ENCODE data around the gene GPR17.

The GPR17 gene

DNA sequence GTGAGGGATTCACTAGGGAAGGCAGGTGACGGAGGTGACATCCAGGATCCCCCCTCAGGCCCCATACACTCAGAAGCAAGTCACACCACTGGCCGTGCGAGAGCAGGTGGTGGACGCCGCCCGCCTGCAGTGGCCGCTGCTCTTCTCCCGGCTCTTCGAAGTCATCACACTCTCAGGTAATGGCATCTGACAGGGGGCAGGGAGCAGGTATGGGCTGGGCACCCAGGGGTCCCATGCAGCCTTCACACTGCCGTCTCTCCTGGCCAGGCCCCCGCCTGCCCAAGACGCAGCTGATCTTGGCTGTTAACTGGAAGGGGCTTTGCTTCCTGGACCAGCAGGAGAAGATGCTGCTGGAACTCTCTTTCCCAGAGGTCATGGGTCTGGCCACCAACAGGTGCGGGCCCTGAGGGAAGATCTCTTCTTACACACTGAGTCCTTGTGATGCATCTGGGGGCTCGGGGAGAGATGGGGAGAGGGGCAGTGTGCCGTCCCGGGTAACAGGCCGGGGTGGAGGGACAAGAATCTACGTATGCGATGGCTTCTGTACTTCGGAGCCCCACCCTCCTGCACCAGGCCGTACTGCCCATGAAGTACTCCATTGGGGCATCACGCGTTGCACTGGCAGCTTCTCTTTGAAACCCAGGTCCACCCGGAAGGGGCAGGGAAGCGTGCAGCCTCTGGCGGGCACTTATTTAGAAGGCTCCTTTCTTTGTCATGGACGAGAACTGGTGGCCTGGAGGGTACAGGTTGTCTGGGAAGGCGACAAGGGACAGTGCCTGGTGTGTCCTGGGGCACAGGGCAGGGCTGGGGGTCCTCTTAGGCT, 18.8 kb upstream of the GPR17 start:
- Histone ChIP-seq H3K9me3 (ENCODE audit: insufficient read depth, low read depth, low read length) (no peaks in the 10 kb centered on the region), H3K27me3 (ENCODE audit: insufficient read depth, low read length) (no peaks in the 10 kb centered on the region)

DNA sequence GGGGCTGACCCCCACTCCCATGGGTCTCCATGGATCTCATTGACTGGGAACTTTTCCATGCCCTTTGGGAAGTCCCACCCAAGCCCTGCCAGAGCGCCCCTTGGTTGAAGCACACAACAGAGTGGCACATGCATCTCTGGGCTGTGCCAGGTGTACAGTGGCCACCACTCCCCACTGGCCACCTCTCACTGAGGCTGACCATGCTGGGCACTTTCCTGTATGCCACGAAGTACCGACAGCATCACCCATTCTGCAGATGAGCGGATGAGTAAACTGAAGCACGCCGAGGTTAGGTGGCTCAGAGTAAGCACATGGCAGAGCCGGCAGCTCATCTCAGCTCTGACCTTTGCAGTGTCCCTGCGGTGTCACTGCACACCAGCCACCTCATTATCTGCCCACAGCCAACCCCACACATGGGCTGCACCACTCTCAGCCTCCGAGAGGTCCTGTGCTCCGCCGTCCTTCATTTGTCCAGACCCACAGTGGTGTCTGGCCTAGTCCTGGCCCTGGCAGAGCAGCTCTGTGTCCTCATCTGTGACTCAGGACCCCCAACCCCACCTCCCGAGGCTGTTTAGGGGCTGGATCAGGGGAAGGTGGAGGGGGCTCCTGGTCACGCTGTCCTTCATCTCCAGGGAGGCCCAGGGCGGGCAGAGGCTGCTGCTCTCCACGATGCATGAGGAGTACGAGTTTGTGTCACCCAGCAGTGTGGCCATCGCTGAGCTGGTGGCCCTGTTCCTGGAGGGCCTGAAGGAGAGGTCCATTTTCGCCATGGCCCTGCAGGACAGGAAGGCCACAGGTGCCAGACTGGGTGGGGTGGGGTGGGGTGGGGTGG, 18.0 kb upstream of the GPR17 start:
- H3K36me3 ChIP-seq (ENCODE audit: insufficient read depth, low read length), result no peaks in the 10 kb centered on the region
- H3K9ac ChIP-seq (ENCODE audit: low read depth, low read length), result no peak overlapping the region
- H3K4me1 ChIP-seq (ENCODE audit: insufficient read depth, low read length), result no peaks in the 10 kb centered on the region
- no peaks in the 10 kb centered on the region for H3K9me3 ChIP-seq (ENCODE audit: insufficient read depth, low read depth, low read length)
- H3K4me3 ChIP-seq (ENCODE audit: low read length), result no peak overlapping the region
- WGBS, result 94% methylated on average over 18 of the region's 18 CpGs
- H3K27ac ChIP-seq (ENCODE audit: low read depth, low read length), result no peak overlapping the region
- H3K27me3 ChIP-seq (ENCODE audit: insufficient read depth, low read length), result no peaks in the 10 kb centered on the region

More for the DNA sequence above, 18.8 kb upstream of the GPR17 start:
- no peak overlapping the region for H3K4me3 ChIP-seq (ENCODE audit: low read length)
- H3K27ac ChIP-seq (ENCODE audit: low read depth, low read length), result no peak overlapping the region
- no peaks in the 10 kb centered on the region for H3K36me3 ChIP-seq (ENCODE audit: insufficient read depth, low read length)
- no peaks in the 10 kb centered on the region for H3K4me1 ChIP-seq (ENCODE audit: insufficient read depth, low read length)
- WGBS, result 93% methylated on average over 28 of the region's 28 CpGs
- no peak overlapping the region for H3K9ac ChIP-seq (ENCODE audit: low read depth, low read length)

DNA sequence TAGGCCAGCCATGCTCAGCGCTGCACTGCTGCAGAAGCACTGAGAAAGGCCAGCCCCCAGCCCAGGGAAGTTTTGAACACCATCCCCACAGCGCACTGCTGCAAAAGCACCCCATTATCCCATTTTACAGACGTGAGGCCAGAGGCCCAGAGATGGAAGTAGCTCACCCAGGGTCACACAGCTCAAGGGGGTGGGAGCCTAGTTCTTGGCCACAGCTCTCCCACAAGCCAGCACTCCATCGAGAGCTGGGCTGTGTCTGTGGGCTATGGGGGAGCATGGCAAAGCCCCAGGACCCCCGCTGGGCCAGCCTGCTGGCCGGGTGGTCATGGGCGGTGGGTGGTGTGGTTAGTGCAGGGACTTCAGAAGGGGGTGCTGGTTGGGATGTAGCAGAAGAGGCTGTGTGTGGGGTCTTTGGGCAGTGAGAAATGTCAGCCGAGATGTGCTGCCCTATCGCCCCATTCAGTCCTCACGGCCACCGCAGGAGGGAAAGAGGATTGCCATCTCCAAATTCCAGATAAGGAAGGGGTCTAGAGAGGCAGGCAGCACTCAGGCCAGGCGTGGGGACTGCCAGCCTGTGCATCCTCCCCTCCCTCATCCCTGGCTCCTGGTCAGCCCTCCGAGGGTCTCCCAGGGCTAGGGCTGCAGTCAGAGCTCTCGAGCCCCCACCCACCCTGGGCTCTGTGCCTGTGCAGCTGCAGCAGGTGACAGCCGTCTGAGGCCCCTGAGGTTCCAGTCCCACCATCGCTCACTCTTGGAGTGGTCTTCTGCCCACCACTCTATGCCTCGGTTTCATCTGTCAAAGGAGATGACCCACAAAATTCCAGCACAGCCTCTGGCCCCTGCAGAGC, 17.0 kb upstream of the GPR17 start:
- no peaks in the 10 kb centered on the region for H3K4me1 ChIP-seq (ENCODE audit: insufficient read depth, low read length)
- no peak overlapping the region for H3K4me3 ChIP-seq (ENCODE audit: low read length)
- H3K27ac ChIP-seq (ENCODE audit: low read depth, low read length), result no peak overlapping the region
- no peaks in the 10 kb centered on the region for H3K36me3 ChIP-seq (ENCODE audit: insufficient read depth, low read length)
- H3K9ac ChIP-seq (ENCODE audit: low read depth, low read length), result no peak overlapping the region
- WGBS, result 88% methylated on average over 17 of the region's 17 CpGs
- no peaks in the 10 kb centered on the region for H3K9me3 ChIP-seq (ENCODE audit: insufficient read depth, low read depth, low read length)
- no peaks in the 10 kb centered on the region for H3K27me3 ChIP-seq (ENCODE audit: insufficient read depth, low read length)

DNA sequence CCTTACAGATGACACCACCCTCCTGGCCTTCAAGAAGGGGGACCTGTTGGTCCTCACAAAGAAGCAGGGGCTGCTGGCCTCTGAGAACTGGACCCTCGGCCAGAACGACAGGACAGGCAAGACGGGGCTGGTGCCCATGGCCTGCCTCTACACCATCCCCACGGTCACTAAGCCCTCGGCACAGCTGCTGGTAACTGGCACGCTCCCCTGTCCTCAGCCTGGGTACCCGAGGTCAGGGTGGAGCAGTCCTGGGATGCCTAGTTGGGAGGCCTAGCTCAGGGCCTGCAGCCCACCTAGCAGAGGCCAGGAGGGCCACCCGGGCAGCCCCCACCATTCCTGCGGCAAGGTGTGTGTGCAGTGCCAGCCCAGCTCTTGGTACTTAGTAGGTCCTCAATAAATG, 16.3 kb upstream of the GPR17 start:
- Histone ChIP-seq H3K36me3 (ENCODE audit: insufficient read depth, low read length) (no peaks in the 10 kb centered on the region), H3K27ac (ENCODE audit: low read depth, low read length) (no peak overlapping the region), H3K4me3 (ENCODE audit: low read length) (no peak overlapping the region), H3K9me3 (ENCODE audit: insufficient read depth, low read depth, low read length) (no peaks in the 10 kb centered on the region), H3K27me3 (ENCODE audit: insufficient read depth, low read length) (no peaks in the 10 kb centered on the region), H3K9ac (ENCODE audit: low read depth, low read length) (no peak overlapping the region), H3K4me1 (ENCODE audit: insufficient read depth, low read length) (no peaks in the 10 kb centered on the region)
- WGBS, result 93% methylated on average over 9 of the region's 9 CpGs

GRCh38 chr2:127630096-127630863, 15.7 kb upstream of the GPR17 start:
- H3K36me3 ChIP-seq (ENCODE audit: insufficient read depth, low read length), result no peaks in the 10 kb centered on the region
- WGBS, result 92% methylated on average over 10 of the region's 10 CpGs
- H3K27ac ChIP-seq (ENCODE audit: low read depth, low read length), result no peak overlapping the region
- no peaks in the 10 kb centered on the region for H3K4me1 ChIP-seq (ENCODE audit: insufficient read depth, low read length)
- no peak overlapping the region for H3K4me3 ChIP-seq (ENCODE audit: low read length)
- H3K9ac ChIP-seq (ENCODE audit: low read depth, low read length), result no peak overlapping the region
- no peaks in the 10 kb centered on the region for H3K9me3 ChIP-seq (ENCODE audit: insufficient read depth, low read depth, low read length)
- H3K27me3 ChIP-seq (ENCODE audit: insufficient read depth, low read length), result no peaks in the 10 kb centered on the region

DNA sequence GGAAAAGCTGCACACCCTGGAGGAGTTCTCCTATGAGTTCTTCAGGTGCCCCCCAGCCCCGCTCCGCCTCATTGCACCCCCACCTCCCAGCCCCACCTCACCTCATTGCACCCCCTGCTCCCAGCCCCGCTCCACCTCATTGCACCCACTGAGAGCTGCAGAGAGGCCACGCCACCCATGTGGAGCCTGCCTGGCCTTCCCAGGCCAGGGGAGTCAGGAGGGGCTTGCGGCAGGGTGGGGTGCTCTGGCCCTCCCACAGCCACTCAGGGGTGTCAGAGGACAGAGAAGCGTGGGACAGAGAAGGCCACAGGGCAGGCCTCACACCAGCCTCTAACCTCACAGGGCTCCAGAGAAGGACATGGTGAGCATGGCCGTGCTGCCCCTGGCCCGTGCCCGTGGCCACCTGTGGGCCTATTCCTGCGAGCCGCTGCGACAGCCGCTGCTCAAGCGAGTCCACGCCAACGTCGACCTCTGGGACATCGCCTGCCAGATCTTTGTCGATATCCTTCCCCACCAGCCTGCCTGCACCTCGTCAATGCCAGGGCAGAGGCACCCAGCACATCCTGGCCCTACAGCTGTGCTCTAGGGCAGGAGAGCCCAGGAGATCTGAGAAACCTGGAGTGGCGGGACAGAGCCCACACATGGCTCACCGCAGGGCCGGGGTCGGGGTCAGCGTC, 15.0 kb upstream of the GPR17 start:
- Histone ChIP-seq H3K27me3 (ENCODE audit: insufficient read depth, low read length) (no peaks in the 10 kb centered on the region), H3K36me3 (ENCODE audit: insufficient read depth, low read length) (no peaks in the 10 kb centered on the region), H3K27ac (ENCODE audit: low read depth, low read length) (no peak overlapping the region), H3K9me3 (ENCODE audit: insufficient read depth, low read depth, low read length) (no peaks in the 10 kb centered on the region), H3K4me1 (ENCODE audit: insufficient read depth, low read length) (no peaks in the 10 kb centered on the region), H3K4me3 (ENCODE audit: low read length) (no peak overlapping the region), H3K9ac (ENCODE audit: low read depth, low read length) (no peak overlapping the region)
- WGBS, result 96% methylated on average over 25 of the region's 25 CpGs

GRCh38 chr2:127631541-127631996, 14.4 kb upstream of the GPR17 start:
- H3K27me3 ChIP-seq (ENCODE audit: insufficient read depth, low read length), result no peaks in the 10 kb centered on the region
- no peak overlapping the region for H3K27ac ChIP-seq (ENCODE audit: low read depth, low read length)
- no peaks in the 10 kb centered on the region for H3K4me1 ChIP-seq (ENCODE audit: insufficient read depth, low read length)
- no peak overlapping the region for H3K9ac ChIP-seq (ENCODE audit: low read depth, low read length)
- no peaks in the 10 kb centered on the region for H3K9me3 ChIP-seq (ENCODE audit: insufficient read depth, low read depth, low read length)
- 87% methylated on average over 16 of the region's 16 CpGs for WGBS
- H3K4me3 ChIP-seq (ENCODE audit: low read length), result no peak overlapping the region
- no peaks in the 10 kb centered on the region for H3K36me3 ChIP-seq (ENCODE audit: insufficient read depth, low read length)

DNA sequence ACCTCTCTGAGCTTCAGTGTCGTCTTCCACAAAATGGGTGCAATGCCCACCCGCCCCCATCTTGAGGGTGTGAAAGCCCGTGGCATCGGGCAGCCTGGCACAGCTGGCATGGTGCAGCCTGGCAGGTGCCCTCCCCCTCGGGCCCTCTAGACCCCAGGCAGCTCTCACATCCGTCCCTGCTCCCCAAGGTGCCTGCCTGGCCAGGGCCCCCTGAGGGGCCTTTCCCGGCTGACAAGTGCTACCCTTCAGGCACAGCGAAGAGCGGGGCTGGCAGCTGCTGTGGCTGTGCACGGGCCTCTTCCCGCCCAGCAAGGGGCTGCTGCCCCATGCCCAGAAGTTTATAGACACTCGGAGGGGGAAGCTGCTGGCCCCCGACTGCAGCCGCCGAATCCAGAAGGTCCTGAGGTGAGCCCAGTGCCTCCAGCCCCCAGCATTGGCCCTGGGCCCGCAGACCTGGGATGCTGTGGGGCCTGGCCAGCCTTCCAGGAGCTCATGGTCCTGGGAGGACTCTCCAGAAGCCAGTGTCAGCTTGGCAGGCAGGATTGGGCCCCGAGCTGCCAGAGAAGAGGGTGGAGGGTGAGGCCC, 13.9 kb upstream of the GPR17 start:
- Histone ChIP-seq H3K9ac (ENCODE audit: low read depth, low read length) (no peak overlapping the region), H3K27ac (ENCODE audit: low read depth, low read length) (no peak overlapping the region), H3K4me3 (ENCODE audit: low read length) (no peak overlapping the region), H3K4me1 (ENCODE audit: insufficient read depth, low read length) (peaks cover 2% of the 10 kb centered on the region), H3K27me3 (ENCODE audit: insufficient read depth, low read length) (no peaks in the 10 kb centered on the region), H3K36me3 (ENCODE audit: insufficient read depth, low read length) (no peaks in the 10 kb centered on the region), H3K9me3 (ENCODE audit: insufficient read depth, low read depth, low read length) (no peaks in the 10 kb centered on the region)
- 83% methylated on average over 17 of the region's 17 CpGs for WGBS

GRCh38 chr2:127632592-127633489, 13.1 kb upstream of the GPR17 start:
- no peaks in the 10 kb centered on the region for H3K36me3 ChIP-seq (ENCODE audit: insufficient read depth, low read length)
- H3K27ac ChIP-seq (ENCODE audit: low read depth, low read length), result no peak overlapping the region
- 94% methylated on average over 25 of the region's 25 CpGs for WGBS
- no peaks in the 10 kb centered on the region for H3K9me3 ChIP-seq (ENCODE audit: insufficient read depth, low read depth, low read length)
- H3K4me1 ChIP-seq (ENCODE audit: insufficient read depth, low read length), result peaks cover 8% of the 10 kb centered on the region
- no peaks in the 10 kb centered on the region for H3K27me3 ChIP-seq (ENCODE audit: insufficient read depth, low read length)
- H3K9ac ChIP-seq (ENCODE audit: low read depth, low read length), result no peak overlapping the region
- H3K4me3 ChIP-seq (ENCODE audit: low read length), result no peak overlapping the region
